Naive thymus-derived CD8-positive, alpha-beta T cell (primary cell): Measurements from ENCODE around the gene DAPK2. TPM values are rescaled to one million over a fixed set of nuclear protein-coding genes. Genes with fewer than 3 reads are reported as not detected.

Source experiments
- ATAC-seq, 2 donors: fragments of 150-1000 bp; cut with Tn5 transposase in 1 of 2; sonication (Bioruptor Pico), chemical (Tn5 transposase) in 1 of 2; 1 replicate in 1 of 2; 2 replicates in 1 of 2; pipeline ENCODE4 v1.10.0; 2021; ENCODE audit warnings: mild to moderate bottlenecking in 2 of 2, moderate library complexity in 2 of 2
- POLR2A ChIA-PET: fragments of 350-600 bp; sonication (Branson Sonifier 250); formaldehyde crosslinking; loops from one replicate; lab custom pipeline; 2021; ENCODE audit warnings: antibody characterized with exemption; lab: Charles Lee
- DNase-seq, 10 donors: peaks; one replicate each; pipeline versions ENCODE4 v3.0.0 to v3.0.0-alpha.2; 2020 to 2022
- H3K27ac Mint-ChIP-seq, 10 donors: one replicate each; pipeline ENCODE4 v1.8.0; 2020 to 2022; ENCODE audit warnings: mild to moderate bottlenecking in 10 of 10, mixed read lengths in 10 of 10, moderate library complexity in 4 of 10, inconsistent platforms in 1 of 10
- H3K27me3 Mint-ChIP-seq, 5 donors: one replicate each; pipeline ENCODE4 v1.8.0; 2021 to 2022; ENCODE audit warnings: mixed read lengths in 5 of 5
- H3K36me3 Mint-ChIP-seq, 3 donors: one replicate each; pipeline ENCODE4 v1.8.0; 2020 to 2022; ENCODE audit warnings: mixed read lengths in 3 of 3, mild to moderate bottlenecking in 2 of 3, inconsistent platforms in 1 of 3
- H3K4me1 Mint-ChIP-seq, 4 donors: one replicate each; pipeline ENCODE4 v1.8.0; 2021 to 2022; ENCODE audit warnings: mixed read lengths in 4 of 4
- H3K4me3 Mint-ChIP-seq, 10 donors: one replicate each; pipeline ENCODE4 v1.8.0; 2020 to 2022; ENCODE audit warnings: mild to moderate bottlenecking in 10 of 10, mixed read lengths in 10 of 10, moderate library complexity in 6 of 10, inconsistent platforms in 1 of 10
- H3K9me3 Mint-ChIP-seq, 9 donors: one replicate each; pipeline ENCODE4 v1.8.0; 2020 to 2022; ENCODE audit warnings: mixed read lengths in 9 of 9, mild to moderate bottlenecking in 3 of 9, inconsistent platforms in 1 of 9, moderate library complexity in 1 of 9
- polyA plus RNA-seq, 3 donors: library from polyadenylated mRNA; unstranded; fragments of 300-500 nt; fragmentation: Illumina TruSeq; gene quantifications; one replicate each; pipeline ENCODE4 v1.2.3, GENCODE V29; 2021
- total RNA-seq, 8 experiments: library from RNA in 2 of 8; stranded (reverse) in 2 of 8; gene quantifications; one replicate each; pipeline ENCODE4 v1.2.3 and lab custom pipeline; 2021 to 2026

DAPK2 gene
- total and polyA plus RNA-seq, 5 experiments from 2014 or later: 0.41 to 4.0 (median 1.3) TPM

DNA sequence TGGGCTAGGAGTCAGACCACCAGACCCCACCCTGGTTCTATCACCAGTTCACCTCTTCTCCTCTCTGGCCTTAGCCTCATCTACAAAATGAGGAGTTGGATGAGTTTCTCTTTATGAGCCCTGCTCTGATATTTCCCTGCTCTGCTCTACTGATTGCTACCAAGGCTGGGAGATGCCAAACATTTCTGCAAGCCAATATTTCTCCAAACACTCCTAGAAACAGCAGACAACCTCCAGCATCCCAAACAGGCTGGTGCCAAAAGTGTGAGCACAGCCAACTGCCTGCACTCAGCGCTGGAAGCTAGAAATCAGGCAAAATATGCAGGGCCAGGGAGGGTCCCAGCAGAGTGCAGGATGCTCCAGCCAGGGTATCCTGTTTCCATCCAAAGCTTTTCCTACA lies 10.8 kb downstream of the DAPK2 start:
- Mint-ChIP-seq H3K27me3 (no peaks in the 10 kb centered on the region), H3K4me3 (no peak overlapping the region), H3K4me1 (peaks cover 7 to 16% (median 14%) of the 10 kb centered on the region in 4 donors), H3K27ac (peak overlapping the region in 1 of 10 donors; percentile 6), H3K9me3 (no peaks in the 10 kb centered on the region), H3K36me3 (no peaks in the 10 kb centered on the region)
- POLR2A ChIA-PET: interaction anchor here (0.6 kb wide), 1 partner anchor 332 kb away, joined by 5 read pairs; no protein-coding TSS in a partner anchor
- ATAC-seq (no peak), DNase-seq (no peak)

DNA sequence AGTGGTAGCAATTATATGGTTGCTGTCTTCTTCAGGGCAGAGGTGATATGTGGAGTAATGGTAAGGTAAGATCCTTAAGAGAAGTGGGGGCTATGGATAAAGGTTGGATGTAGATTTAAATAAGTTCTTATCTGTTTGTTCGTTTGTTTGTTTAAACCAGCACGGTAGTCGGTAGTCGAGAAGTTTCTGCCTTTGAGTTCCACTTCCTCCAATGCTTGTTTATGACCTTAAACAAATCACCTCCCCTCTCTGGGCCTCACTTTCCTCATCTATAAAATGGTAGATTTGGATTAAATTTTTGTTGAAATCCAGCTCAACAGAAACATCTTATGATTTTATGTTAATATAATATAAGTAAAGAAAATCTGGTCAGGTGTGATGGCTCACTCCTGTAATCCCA lies 11.8 kb downstream of the DAPK2 start:
- DNase-seq (no peak), ATAC-seq (no peak)
- H3K4me3 Mint-ChIP-seq: no peak overlapping the region
- no peak overlapping the region for H3K27ac Mint-ChIP-seq
- H3K4me1 Mint-ChIP-seq: peaks cover 7 to 26% (median 20%) of the 10 kb centered on the region in 4 donors
- no peaks in the 10 kb centered on the region for H3K9me3 Mint-ChIP-seq
- POLR2A ChIA-PET: no interaction called here
- H3K36me3 Mint-ChIP-seq: no peaks in the 10 kb centered on the region
- no peaks in the 10 kb centered on the region for H3K27me3 Mint-ChIP-seq

DNA sequence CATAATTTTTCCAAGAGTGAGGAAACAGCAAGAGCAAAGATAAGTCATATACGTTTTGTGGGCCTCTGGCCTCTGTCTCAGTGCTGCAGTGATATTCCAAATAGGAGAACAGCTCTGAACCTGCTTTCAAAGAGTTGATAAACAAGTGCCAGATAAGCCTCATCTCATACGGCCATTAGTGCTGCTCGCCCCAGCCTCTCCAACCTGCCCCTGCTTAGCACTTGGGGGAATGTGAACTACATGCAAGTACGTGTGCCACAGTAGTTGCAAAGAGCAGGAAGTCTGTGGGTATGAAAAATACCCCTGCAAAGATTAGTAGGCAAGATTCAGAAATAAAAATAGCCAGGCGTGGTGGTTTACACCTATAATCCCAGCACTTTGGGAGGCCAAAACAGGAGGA lies 14.0 kb downstream of the DAPK2 start:
- Mint-ChIP-seq H3K4me1 (peaks cover 10 to 34% (median 25%) of the 10 kb centered on the region in 4 donors), H3K27ac (peak overlapping the region in 9 of 10 donors; percentile 3 to 81 (median 37)), H3K36me3 (no peaks in the 10 kb centered on the region), H3K9me3 (no peaks in the 10 kb centered on the region), H3K4me3 (peak overlapping the region in 6 of 10 donors; percentile 8 to 37 (median 23)), H3K27me3 (no peaks in the 10 kb centered on the region)
- peak; percentile 57 to 82 for ATAC-seq
- POLR2A ChIA-PET: no interaction called here
- DNase-seq: peak in 2 of 10 donors; percentile 19 to 30

DNA sequence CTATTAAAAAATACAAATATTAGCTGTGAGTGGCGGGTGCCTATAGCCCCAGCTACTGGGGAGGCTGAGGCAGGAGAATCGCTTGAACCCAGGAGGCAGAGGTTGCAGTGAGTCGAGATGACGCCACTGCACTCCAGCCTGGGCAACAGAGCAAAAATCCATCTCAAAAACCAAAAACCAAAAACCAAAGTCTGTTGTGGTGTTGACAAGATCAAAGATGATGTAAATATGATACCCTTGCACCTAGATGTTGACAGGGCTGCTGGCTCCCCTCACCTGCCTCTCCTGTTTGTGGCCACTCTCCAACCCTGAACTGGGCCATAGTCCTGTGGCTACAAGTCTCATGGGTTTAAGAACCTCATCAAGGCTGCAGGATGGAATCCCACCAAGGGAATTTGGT lies 16.2 kb downstream of the DAPK2 start:
- peaks cover 10 to 34% (median 25%) of the 10 kb centered on the region in 4 donors for H3K4me1 Mint-ChIP-seq
- peak overlapping the region in 5 of 10 donors; percentile 29 to 85 (median 52) for H3K27ac Mint-ChIP-seq
- peak overlapping the region in 1 of 10 donors; percentile 20 for H3K4me3 Mint-ChIP-seq

DNA sequence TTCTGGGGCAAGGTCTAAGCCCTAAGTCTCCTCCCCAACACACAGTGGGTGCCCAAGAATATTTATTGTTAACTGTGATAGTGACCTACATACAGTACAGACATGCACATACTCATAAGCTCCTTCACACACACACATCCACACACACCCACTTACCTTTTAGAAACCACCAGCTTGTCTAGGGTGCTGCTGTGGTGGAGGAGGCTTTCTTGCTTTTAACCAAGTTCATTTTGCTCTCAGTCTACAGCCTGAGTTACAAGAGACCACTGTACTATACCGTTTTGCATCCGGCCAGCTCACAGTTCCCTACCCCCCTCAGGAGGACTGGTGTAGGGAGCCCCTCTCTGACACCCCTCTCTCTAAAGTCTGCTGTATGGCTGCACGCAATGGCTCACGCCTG lies 16.7 kb downstream of the DAPK2 start:
- POLR2A ChIA-PET: interaction anchor here (0.6 kb wide), 1 partner anchor 17 kb away, joined by 4 read pairs; the partner anchor contains the start of gene DAPK2
- ATAC-seq: peak; percentile 50 to 75
- DNase-seq: peak in 1 of 10 donors; percentile 18
- H3K9me3 Mint-ChIP-seq: no peaks in the 10 kb centered on the region
- peak overlapping the region in 8 of 10 donors; percentile 2 to 85 (median 61) for H3K27ac Mint-ChIP-seq
- peaks cover 10 to 34% (median 25%) of the 10 kb centered on the region in 4 donors for H3K4me1 Mint-ChIP-seq
- no peaks in the 10 kb centered on the region for H3K27me3 Mint-ChIP-seq
- no peaks in the 10 kb centered on the region for H3K36me3 Mint-ChIP-seq
- peak overlapping the region in 3 of 10 donors; percentile 22 to 61 (median 33) for H3K4me3 Mint-ChIP-seq

More for the DNA sequence above, 16.2 kb downstream of the DAPK2 start:
- DNase-seq (no peak), ATAC-seq (no peak)
- Mint-ChIP-seq H3K27me3 (no peaks in the 10 kb centered on the region), H3K36me3 (no peaks in the 10 kb centered on the region), H3K9me3 (no peaks in the 10 kb centered on the region)
- POLR2A ChIA-PET: interaction anchor here (0.6 kb wide), 1 partner anchor 314 kb away, joined by 4 read pairs; no protein-coding TSS in a partner anchor

DNA sequence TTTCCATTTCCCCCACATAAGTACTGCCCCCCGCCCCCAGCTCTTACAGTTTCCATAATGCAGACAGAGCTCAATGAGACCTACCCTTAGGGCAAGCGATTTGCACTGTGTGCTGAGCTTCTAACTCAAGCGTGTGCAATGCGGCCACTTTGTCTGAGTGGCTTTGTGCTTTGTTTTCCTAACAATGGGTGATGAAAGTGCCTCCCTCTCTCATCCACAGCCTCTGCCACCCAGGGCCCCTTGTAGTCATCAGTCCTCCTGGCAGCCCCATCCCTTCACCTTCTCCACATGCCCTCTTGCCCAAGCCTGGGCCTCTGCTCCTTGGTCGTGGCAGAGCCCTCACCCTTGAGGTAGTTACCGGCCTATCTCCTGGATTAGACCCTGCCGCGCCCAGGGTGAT lies 17.2 kb downstream of the DAPK2 start:
- no peaks in the 10 kb centered on the region for H3K9me3 Mint-ChIP-seq
- POLR2A ChIA-PET: interaction anchor here (0.6 kb wide), 1 partner anchor 17 kb away, joined by 4 read pairs; the partner anchor contains the start of gene DAPK2
- no peak overlapping the region for H3K4me3 Mint-ChIP-seq
- ATAC-seq (no peak), DNase-seq (no peak)
- peaks cover 10 to 34% (median 25%) of the 10 kb centered on the region in 4 donors for H3K4me1 Mint-ChIP-seq
- H3K27me3 Mint-ChIP-seq: no peaks in the 10 kb centered on the region
- peak overlapping the region in 6 of 10 donors; percentile 2 to 85 (median 61) for H3K27ac Mint-ChIP-seq
- H3K36me3 Mint-ChIP-seq: no peaks in the 10 kb centered on the region

DNA sequence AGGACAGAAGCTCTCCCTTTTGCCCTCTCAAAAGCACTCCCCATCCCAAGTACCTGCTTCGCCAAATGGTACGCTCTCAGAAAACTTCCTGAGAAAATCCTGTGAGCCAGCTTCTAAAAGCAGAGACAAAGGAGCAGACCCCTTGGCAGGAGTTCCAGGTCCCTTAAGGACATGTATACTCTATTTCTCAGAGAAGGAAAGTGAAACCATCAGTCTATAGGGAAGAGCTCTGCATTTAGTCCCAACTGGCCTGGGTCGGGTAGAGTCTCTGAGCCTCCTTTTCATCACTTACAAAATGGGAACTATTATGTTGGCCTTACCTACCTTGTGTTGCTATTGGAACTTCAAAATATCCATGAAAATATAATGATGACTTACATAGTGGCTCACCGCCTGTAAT lies 19.7 kb downstream of the DAPK2 start:
- Mint-ChIP-seq H3K36me3 (no peaks in the 10 kb centered on the region), H3K9me3 (no peaks in the 10 kb centered on the region), H3K4me3 (no peak overlapping the region), H3K27me3 (no peaks in the 10 kb centered on the region), H3K27ac (peak overlapping the region in 2 of 10 donors; percentile 22 to 65), H3K4me1 (peaks cover 4 to 23% (median 15%) of the 10 kb centered on the region in 4 donors)
- ATAC-seq: no peak
- POLR2A ChIA-PET: no interaction called here
- DNase-seq: no peak

DNA sequence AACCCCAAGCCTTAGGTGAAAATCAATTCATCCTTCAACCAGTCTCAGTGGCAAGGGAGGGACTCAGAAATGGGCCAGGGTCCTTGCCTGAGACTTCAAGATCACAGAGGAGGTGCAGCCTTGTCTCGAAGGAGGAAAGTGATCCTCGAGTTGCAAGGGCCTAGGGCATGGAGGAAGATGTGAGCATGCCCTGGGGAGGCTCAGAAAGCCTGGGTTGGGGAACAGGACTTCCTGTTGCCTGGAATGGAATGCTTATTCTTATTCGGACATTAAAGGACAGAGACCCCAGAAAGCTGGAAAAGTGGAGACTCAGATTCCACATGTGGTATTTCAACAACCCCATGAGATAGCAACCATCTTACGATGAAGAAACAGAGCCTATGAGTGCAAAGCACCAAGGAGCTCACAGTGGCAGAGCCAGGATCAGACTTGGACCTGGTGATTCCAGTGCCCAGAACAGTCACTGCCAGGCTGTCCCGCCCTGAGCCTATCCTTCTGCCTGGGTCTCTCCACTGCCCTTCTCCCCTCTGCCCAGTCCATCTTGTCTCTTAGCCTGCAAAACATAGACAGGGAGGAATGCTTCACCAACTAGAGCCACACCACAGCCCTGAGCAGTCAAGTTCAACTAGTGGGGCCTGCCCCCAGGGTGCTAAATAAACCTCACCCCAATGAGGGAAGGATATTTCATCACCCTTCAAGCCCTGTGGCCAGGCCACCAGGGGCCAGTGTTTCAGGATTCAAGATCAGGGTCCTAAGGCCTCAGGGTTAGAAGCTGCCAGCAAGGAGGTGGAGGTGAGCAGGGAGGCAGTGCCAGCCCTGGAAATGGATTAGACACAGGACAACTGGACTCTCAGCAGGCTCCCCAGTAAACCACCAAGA lies 21.9 kb downstream of the DAPK2 start:
- POLR2A ChIA-PET: no interaction called here
- Mint-ChIP-seq H3K4me3 (no peak overlapping the region), H3K36me3 (peaks cover 0 to 6% (median 0%) of the 10 kb centered on the region in 3 donors), H3K4me1 (peaks cover 3 to 10% (median 5%) of the 10 kb centered on the region in 4 donors), H3K27ac (peak overlapping the region in 1 of 10 donors; percentile 57), H3K9me3 (peaks cover 0 to 5% (median 0%) of the 10 kb centered on the region in 9 donors), H3K27me3 (no peaks in the 10 kb centered on the region)
- DNase-seq: no peak
- ATAC-seq: no peak

DNA sequence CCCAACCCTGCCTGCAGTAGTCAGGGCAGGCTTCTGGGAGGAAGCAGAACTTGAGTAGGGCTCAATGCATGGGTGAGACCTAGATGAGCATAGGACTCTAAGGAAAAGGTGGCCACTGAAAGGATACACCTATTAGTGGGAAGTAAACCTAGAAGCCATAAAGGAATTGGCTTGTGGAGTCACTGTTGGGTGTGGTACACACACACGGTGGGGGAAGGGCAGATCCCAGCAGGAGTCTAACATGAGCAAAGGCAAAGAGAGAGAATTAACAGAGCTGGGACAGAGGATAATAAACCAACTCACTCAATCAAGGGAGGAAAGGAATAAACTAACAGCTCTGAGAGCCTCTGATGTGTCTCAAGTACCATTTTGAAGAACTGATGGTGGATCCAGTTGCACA lies 23.1 kb downstream of the DAPK2 start:
- DNase-seq (no peak), ATAC-seq (no peak)
- no peaks in the 10 kb centered on the region for H3K27me3 Mint-ChIP-seq
- no peak overlapping the region for H3K4me3 Mint-ChIP-seq
- H3K9me3 Mint-ChIP-seq: peaks cover 0 to 5% (median 0%) of the 10 kb centered on the region in 9 donors
- peaks cover 0 to 6% (median 0%) of the 10 kb centered on the region in 3 donors for H3K36me3 Mint-ChIP-seq
- no peak overlapping the region for H3K27ac Mint-ChIP-seq
- peaks cover 0 to 4% (median 1%) of the 10 kb centered on the region in 4 donors for H3K4me1 Mint-ChIP-seq
- POLR2A ChIA-PET: no interaction called here

DNA sequence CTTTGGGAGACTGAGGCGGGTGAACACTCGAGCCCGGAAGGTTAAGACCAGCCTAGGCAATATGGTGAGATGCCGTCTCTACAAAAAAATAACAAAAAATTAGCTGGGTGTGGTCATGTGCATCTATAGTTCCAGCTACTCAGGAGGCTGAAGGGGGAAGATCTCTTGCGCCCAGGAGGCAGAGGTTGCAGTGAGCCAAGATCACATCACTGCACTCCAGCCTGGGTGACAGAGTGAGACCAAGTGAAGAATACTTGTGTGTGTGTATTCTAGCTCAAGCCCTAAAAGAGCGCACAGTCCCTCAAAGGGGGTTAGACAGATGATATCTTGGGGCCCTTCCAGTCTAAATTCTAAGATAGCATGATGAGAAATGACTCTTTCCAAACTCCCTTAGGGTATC lies 23.7 kb downstream of the DAPK2 start:
- no peak for ATAC-seq
- H3K27ac Mint-ChIP-seq: no peak overlapping the region
- peaks cover 0 to 5% (median 0%) of the 10 kb centered on the region in 9 donors for H3K9me3 Mint-ChIP-seq
- DNase-seq: no peak
- peaks cover 0 to 4% (median under 1%) of the 10 kb centered on the region in 4 donors for H3K4me1 Mint-ChIP-seq
- no peak overlapping the region for H3K4me3 Mint-ChIP-seq
- H3K36me3 Mint-ChIP-seq: peaks cover 0 to 6% (median 0%) of the 10 kb centered on the region in 3 donors
- H3K27me3 Mint-ChIP-seq: no peaks in the 10 kb centered on the region
- POLR2A ChIA-PET: no interaction called here

DNA sequence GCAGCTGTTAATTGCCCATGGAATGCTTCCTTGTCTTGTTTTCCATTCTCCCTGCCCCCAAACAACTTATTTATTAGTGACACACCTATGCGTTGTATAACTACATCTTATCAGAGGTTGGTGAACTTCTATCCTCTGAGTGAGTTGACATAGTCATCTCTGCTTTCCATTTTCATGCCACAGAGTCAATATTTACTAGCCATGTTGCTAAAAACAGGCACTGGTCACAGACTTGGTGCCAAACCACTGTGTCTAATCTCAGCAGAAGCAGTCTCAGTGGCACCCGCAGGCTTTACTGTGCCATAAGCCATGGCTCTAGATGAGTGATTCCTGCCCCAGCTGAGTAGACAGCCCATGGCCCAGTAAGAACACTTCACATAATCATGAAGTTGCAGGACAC lies 26.5 kb downstream of the DAPK2 start:
- DNase-seq: no peak
- H3K4me1 Mint-ChIP-seq: peaks cover 0 to 4% (median 2%) of the 10 kb centered on the region in 4 donors
- H3K27ac Mint-ChIP-seq: no peak overlapping the region
- ATAC-seq: no peak
- H3K27me3 Mint-ChIP-seq: no peaks in the 10 kb centered on the region
- peaks cover 0 to 6% (median 0%) of the 10 kb centered on the region in 3 donors for H3K36me3 Mint-ChIP-seq
- H3K4me3 Mint-ChIP-seq: no peak overlapping the region
- peaks cover 0 to 5% (median 0%) of the 10 kb centered on the region in 9 donors for H3K9me3 Mint-ChIP-seq
- POLR2A ChIA-PET: interaction anchor here (0.9 kb wide), 1 partner anchor 10 kb away, joined by 3 read pairs; no protein-coding TSS in a partner anchor

DNA sequence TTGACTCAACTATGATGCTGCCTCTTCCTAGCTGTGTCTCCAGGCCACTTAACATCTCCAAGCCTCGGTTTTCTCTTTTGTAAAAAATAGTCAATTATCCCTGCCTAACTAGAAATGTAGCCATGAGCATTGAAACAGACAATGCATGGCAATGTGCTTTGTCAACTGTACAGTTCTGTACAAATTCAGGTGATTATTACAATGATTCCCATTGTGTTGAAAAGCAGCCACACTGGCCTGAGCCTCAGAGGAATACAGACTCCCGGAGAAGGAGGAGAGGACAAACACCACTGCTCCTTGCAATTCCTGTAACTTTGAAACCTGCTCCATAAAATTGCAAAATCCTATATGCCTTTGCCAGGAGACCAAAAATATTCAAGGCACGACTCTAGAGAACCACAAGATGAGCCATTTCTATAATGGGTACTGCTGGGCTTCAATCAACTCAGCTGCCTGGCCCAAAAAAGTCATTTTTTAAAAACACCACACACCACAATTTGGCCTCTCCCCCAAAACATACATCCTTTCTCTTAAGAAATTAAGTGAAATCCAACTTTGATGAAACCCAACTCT lies 28.6 kb downstream of the DAPK2 start:
- H3K27me3 Mint-ChIP-seq: no peaks in the 10 kb centered on the region
- H3K4me3 Mint-ChIP-seq: no peak overlapping the region
- H3K27ac Mint-ChIP-seq: peak overlapping the region in 6 of 10 donors; percentile 3 to 53 (median 37)
- no peak for DNase-seq
- H3K9me3 Mint-ChIP-seq: peaks cover 0 to 5% (median 0%) of the 10 kb centered on the region in 9 donors
- no peak for ATAC-seq
- POLR2A ChIA-PET: no interaction called here
- peaks cover 0 to 6% (median 0%) of the 10 kb centered on the region in 3 donors for H3K36me3 Mint-ChIP-seq
- H3K4me1 Mint-ChIP-seq: peaks cover 0 to 14% (median 2%) of the 10 kb centered on the region in 4 donors
